ENCODE data around the gene DAB2.

DAB2 gene

GRCh38 chr5:39424736-39425637 lies at the start of gene DAB2:
DAB2 (minus strand) TSS chr5:39424980; CDS start chr5:39394320, 30,660 bp downstream.
- peak; percentile 74 for DNase-seq (ENCODE audit: extremely low spot score)
- POLR2A ChIA-PET: interaction anchor here (0.6 to 2.6 kb wide), 26 partner anchors 10 to 123 kb away, joined by 3 to 20 read pairs (median 4); no protein-coding TSS in a partner anchor
- TF ChIP-seq ZNF384 (IDR thresholded peaks at IDR 0.05) (no peak), LEF1 (IDR thresholded peaks at IDR 0.05; ENCODE audit: borderline replicate concordance) (no peak), SUZ12 (IDR thresholded peaks at IDR 0.05) (no peak), PKNOX1 (IDR thresholded peaks at IDR 0.05) (no peak), ELF4 (IDR thresholded peaks at IDR 0.05) (no peak), TARDBP (IDR thresholded peaks at IDR 0.05) (no peak), CTBP1 (IDR thresholded peaks at IDR 0.05; ENCODE audit: borderline replicate concordance) (no peak), FOXM1 (IDR thresholded peaks at IDR 0.05; ENCODE audit: borderline replicate concordance) (no peak), L3MBTL2 (conservative IDR thresholded peaks at IDR 0.05) (no peak)
- CTCF ChIA-PET: interaction anchor here (0.5 to 2.3 kb wide), 14 partner anchors 9 to 1513 kb away, joined by 3 to 12 read pairs (median 3); no protein-coding TSS in a partner anchor

- DNase-seq (ENCODE audit: extremely low spot score): no peak
- POLR2A ChIA-PET: no interaction called here
- CTCF ChIA-PET: no interaction called here
- TF ChIP-seq TARDBP (IDR thresholded peaks at IDR 0.05) (no peak), SP1 (IDR thresholded peaks at IDR 0.05) (no peak), FOXK2 (IDR thresholded peaks at IDR 0.05) (no peak), BHLHE40 (IDR thresholded peaks at IDR 0.05; ENCODE audit: borderline replicate concordance) (no peak), ARNT (IDR thresholded peaks at IDR 0.05) (no peak), HDGF (IDR thresholded peaks at IDR 0.05; ENCODE audit: borderline replicate concordance) (no peak), FOXM1 (IDR thresholded peaks at IDR 0.05; ENCODE audit: borderline replicate concordance) (no peak), NFRKB (IDR thresholded peaks at IDR 0.05) (no peak), ZNF384 (IDR thresholded peaks at IDR 0.05) (no peak), CTBP1 (IDR thresholded peaks at IDR 0.05; ENCODE audit: borderline replicate concordance) (no peak), SUZ12 (IDR thresholded peaks at IDR 0.05) (no peak), ELF4 (IDR thresholded peaks at IDR 0.05) (no peak), L3MBTL2 (conservative IDR thresholded peaks at IDR 0.05) (no peak), PKNOX1 (IDR thresholded peaks at IDR 0.05) (no peak), LEF1 (IDR thresholded peaks at IDR 0.05; ENCODE audit: borderline replicate concordance) (no peak), FOXA1 (IDR thresholded peaks at IDR 0.05) (no peak)
These were observed 48.5 kb upstream of the DAB2 start for GRCh38 chr5:39473156-39473775.

- TF ChIP-seq PKNOX1 (IDR thresholded peaks at IDR 0.05) (no peak), L3MBTL2 (conservative IDR thresholded peaks at IDR 0.05) (no peak), TARDBP (IDR thresholded peaks at IDR 0.05) (no peak), ARNT (IDR thresholded peaks at IDR 0.05) (no peak), SP1 (IDR thresholded peaks at IDR 0.05) (no peak), FOXM1 (IDR thresholded peaks at IDR 0.05; ENCODE audit: borderline replicate concordance) (no peak), HDGF (IDR thresholded peaks at IDR 0.05; ENCODE audit: borderline replicate concordance) (no peak), NFRKB (IDR thresholded peaks at IDR 0.05) (no peak), LEF1 (IDR thresholded peaks at IDR 0.05; ENCODE audit: borderline replicate concordance) (no peak), ELF4 (IDR thresholded peaks at IDR 0.05) (no peak), ZNF384 (IDR thresholded peaks at IDR 0.05) (no peak), BHLHE40 (IDR thresholded peaks at IDR 0.05; ENCODE audit: borderline replicate concordance) (no peak), CTBP1 (IDR thresholded peaks at IDR 0.05; ENCODE audit: borderline replicate concordance) (no peak), FOXK2 (IDR thresholded peaks at IDR 0.05) (no peak), FOXA1 (IDR thresholded peaks at IDR 0.05) (no peak), SUZ12 (IDR thresholded peaks at IDR 0.05) (no peak)
- no peak for DNase-seq (ENCODE audit: extremely low spot score)
- CTCF ChIA-PET: interaction anchor here (0.6 kb wide), 1 partner anchor 253 kb away, joined by 4 read pairs; the partner anchor contains the start of gene FYB1
- POLR2A ChIA-PET: no interaction called here
These were observed 47.2 kb upstream of the DAB2 start for GRCh38 chr5:39471836-39472508.

- TF ChIP-seq ELF4 (IDR thresholded peaks at IDR 0.05): no peak
- TF ChIP-seq L3MBTL2 (conservative IDR thresholded peaks at IDR 0.05): no peak
- no peak for TF ChIP-seq ZNF384 (IDR thresholded peaks at IDR 0.05)
- TF ChIP-seq PKNOX1 (IDR thresholded peaks at IDR 0.05): no peak
- no peak for TF ChIP-seq NFRKB (IDR thresholded peaks at IDR 0.05)
- no peak for TF ChIP-seq FOXM1 (IDR thresholded peaks at IDR 0.05; ENCODE audit: borderline replicate concordance)
- no peak for TF ChIP-seq LEF1 (IDR thresholded peaks at IDR 0.05; ENCODE audit: borderline replicate concordance)
- TF ChIP-seq BHLHE40 (IDR thresholded peaks at IDR 0.05; ENCODE audit: borderline replicate concordance): no peak
- TF ChIP-seq ARNT (IDR thresholded peaks at IDR 0.05): no peak
- no peak for TF ChIP-seq FOXK2 (IDR thresholded peaks at IDR 0.05)
- TF ChIP-seq SP1 (IDR thresholded peaks at IDR 0.05): no peak
- TF ChIP-seq FOXA1 (IDR thresholded peaks at IDR 0.05): no peak
- TF ChIP-seq TARDBP (IDR thresholded peaks at IDR 0.05): no peak
- no peak for TF ChIP-seq HDGF (IDR thresholded peaks at IDR 0.05; ENCODE audit: borderline replicate concordance)
- no peak for TF ChIP-seq CTBP1 (IDR thresholded peaks at IDR 0.05; ENCODE audit: borderline replicate concordance)
- TF ChIP-seq SUZ12 (IDR thresholded peaks at IDR 0.05): no peak
- POLR2A ChIA-PET: no interaction called here
- CTCF ChIA-PET: no interaction called here
These were observed 46.0 kb upstream of the DAB2 start for GRCh38 chr5:39470811-39471210.

More at GRCh38 chr5:39470811-39471210, 46.0 kb upstream of the DAB2 start:
- no peak for DNase-seq (ENCODE audit: extremely low spot score)

Measured in HEK293T (cell line).